ENCODE data around the gene UBA52.

- TF ChIP-seq POLR2AphosphoS5 (IDR thresholded peaks at IDR 0.05; ENCODE audit: low read length), result no peak
- TF ChIP-seq TAF1 (IDR thresholded peaks at IDR 0.05; ENCODE audit: borderline replicate concordance, low read depth, low read length), result no peak
- TF ChIP-seq EZH2 (IDR thresholded peaks at IDR 0.05; ENCODE audit: borderline replicate concordance, control insufficient read depth, low read depth, low read length), result no peak
- no peak for TF ChIP-seq ZNF24 (IDR thresholded peaks at IDR 0.05)
- no peak for TF ChIP-seq CUX1 (IDR thresholded peaks at IDR 0.05; ENCODE audit: insufficient replicate concordance, low read depth, low read length)
Observed at GRCh38 chr19:18616023-18616422, 44.4 kb downstream of the UBA52 start.
